HepG2 (cell line): Measurements from ENCODE around the gene THSD8. TPM values are rescaled to one million over a fixed set of nuclear protein-coding genes. Genes with fewer than 3 reads are reported as not detected.
A peak's percentile ranks its signal among the peaks of the same experiment; 100 is the strongest.

Experiments
- ATF5 ChIP-seq: sonication (generic); formaldehyde crosslinking; IDR thresholded peaks from 2 replicates; pipeline ENCODE4 v1.4.0; 2020; ENCODE audit warnings: mild to moderate bottlenecking, low read depth, missing genetic modification reagents
- KDM5A ChIP-seq: fragments of 200-600 bp; sonication (generic); IDR thresholded peaks from 2 replicates; pipeline ENCODE4 v1.7.0; 2018; ENCODE audit warnings: antibody characterized with exemption, mild to moderate bottlenecking, low read length, borderline replicate concordance
- MTA3 ChIP-seq: sonication (generic); formaldehyde crosslinking; IDR thresholded peaks from 2 replicates; pipeline ENCODE4 v1.4.0; 2020; ENCODE audit warnings: missing genetic modification reagents
- PRDM10 ChIP-seq: sonication (generic); formaldehyde crosslinking; IDR thresholded peaks from 2 replicates; pipeline ENCODE4 v1.4.0; 2020; ENCODE audit warnings: low read depth, missing genetic modification reagents
- RBFOX2 ChIP-seq: fragments of 200-400 bp; formaldehyde crosslinking; IDR thresholded peaks from 2 replicates; pipeline ENCODE4 v1.6.1; 2017; ENCODE audit warnings: low read depth, mild to moderate bottlenecking, low read length
- RCOR2 ChIP-seq: IDR thresholded peaks from 2 replicates; pipeline ENCODE4 v1.6.1; 2016; ENCODE audit warnings: missing biosample characterization, missing genetic modification reagents
- RFXAP ChIP-seq: sonication (generic); formaldehyde crosslinking; IDR thresholded peaks from 2 replicates; pipeline ENCODE4 v1.4.0; 2020; ENCODE audit warnings: missing genetic modification reagents, borderline replicate concordance
- TMF1 ChIP-seq: sonication (generic); formaldehyde crosslinking; IDR thresholded peaks from 2 replicates; pipeline ENCODE4 v1.8.1; 2022; ENCODE audit warnings: low read depth, missing genetic modification reagents
- U2AF2 ChIP-seq: fragments of 200-400 bp; formaldehyde crosslinking; IDR thresholded peaks from 2 replicates; pipeline ENCODE4 v1.6.1; 2017; ENCODE audit warnings: low read depth, mild to moderate bottlenecking, low read length
- UBTF ChIP-seq: sonication (generic); formaldehyde crosslinking; IDR thresholded peaks from 2 replicates; pipeline ENCODE4 v1.4.0; 2020; ENCODE audit warnings: mild to moderate bottlenecking, missing genetic modification reagents
- ZBTB7B ChIP-seq: sonication (generic); formaldehyde crosslinking; IDR thresholded peaks from 2 replicates; pipeline ENCODE4 v1.4.0; 2020; ENCODE audit warnings: missing genetic modification reagents
- ZFP91 ChIP-seq: sonication (generic); formaldehyde crosslinking; IDR thresholded peaks from 2 replicates; pipeline ENCODE4 v1.9.0; 2022; ENCODE audit warnings: missing genetic modification reagents, mild to moderate bottlenecking, borderline replicate concordance
- ZNF414 ChIP-seq: sonication (generic); formaldehyde crosslinking; IDR thresholded peaks from 2 replicates; pipeline ENCODE4 v1.5.0; 2020; ENCODE audit warnings: missing genetic modification reagents
- ZNF687 ChIP-seq: sonication (generic); formaldehyde crosslinking; IDR thresholded peaks from 2 replicates; pipeline ENCODE4 v1.5.1; 2020; ENCODE audit warnings: mild to moderate bottlenecking, missing genetic modification reagents, moderate library complexity
- polyA plus RNA-seq, 8 experiments: library from polyadenylated mRNA; depleted of rRNA in 3 of 8; stranded (reverse) in 7 of 8; unstranded in 1 of 8; fragments of >200 nt; fragmentation: Illumina TruSeq in 4 of 8; extraction: Trizol in 4 of 8; gene quantifications; 2 replicates each; pipeline versions ENCODE4 v1.2.1 to v1.2.3, GENCODE V29; 2011 to 2016; ENCODE audit warnings: low read depth in 4 of 8, missing spikeins in 1 of 8, mixed read lengths in 1 of 8; ENCODE audit not compliant: insufficient read depth in 1 of 8
- total RNA-seq, 5 experiments: library from RNA; depleted of rRNA; stranded (reverse); fragments of >200 nt; fragmentation: Illumina TruSeq; extraction: Trizol; gene quantifications; 2 replicates each; pipeline ENCODE4 v1.2.3, GENCODE V29; 2016; ENCODE audit warnings: low read depth in 1 of 5

Gene THSD8
- total and polyA plus RNA-seq, 2 of the 13 experiments (the other 11 are each of a cell fraction or from before 2014, with no cell fraction given): 4.8 to 14.9 TPM

GRCh38 chr19:12789098-12789903 lies 12.6 kb upstream of the THSD8 start (continued):
- TF ChIP-seq ZFP91 (CRISPR knock-in tag) (0 out of 2 replicates have a peak, but pooled peaks have one; percentile 3), KDM5A (no peak), U2AF2 (no peak), ZNF687 (CRISPR knock-in tag) (no peak), RBFOX2 (peak; percentile 61), ZBTB7B (CRISPR knock-in tag) (peak; percentile 4; the same call in 1 of the 2 replicates), RCOR2 (CRISPR knock-in tag) (0 out of 2 replicates have a peak, but pooled peaks have one; percentile 44), ZNF414 (no peak), PRDM10 (no peak), RFXAP (CRISPR knock-in tag) (no peak), ATF5 (no peak), TMF1 (no peak), MTA3 (CRISPR knock-in tag) (no peak), UBTF (CRISPR knock-in tag) (no peak; the same call in 1 of the 2 replicates)
